Fibroblast of mammary gland (primary cell): ENCODE data around the gene CWC22.
"Not testable (repeated sequence)": the region's sequence is repeated elsewhere in the genome, so short reads cannot be mapped to it uniquely, and the experiment has no call there.

Experiments used
- DNase-seq: peaks from one replicate; pipeline ENCODE4 v3.0.0-alpha.2; 2010; ENCODE audit warnings: low read depth
- H3K4me3 ChIP-seq: 2 replicates; pipeline ENCODE4 v1.5.1; 2011; ENCODE audit warnings: low read depth, mild to moderate bottlenecking, low read length, moderate library complexity; ENCODE audit not compliant: control insufficient read depth
- TF ChIP-seq, protein P1 (sequence below): conservative IDR thresholded peaks from 2 replicates; pipeline ENCODE4 v1.5.1; 2011; ENCODE audit warnings: low read depth, low read length, inconsistent platforms; ENCODE audit not compliant: control insufficient read depth, insufficient read depth

The CWC22 gene

DNA sequence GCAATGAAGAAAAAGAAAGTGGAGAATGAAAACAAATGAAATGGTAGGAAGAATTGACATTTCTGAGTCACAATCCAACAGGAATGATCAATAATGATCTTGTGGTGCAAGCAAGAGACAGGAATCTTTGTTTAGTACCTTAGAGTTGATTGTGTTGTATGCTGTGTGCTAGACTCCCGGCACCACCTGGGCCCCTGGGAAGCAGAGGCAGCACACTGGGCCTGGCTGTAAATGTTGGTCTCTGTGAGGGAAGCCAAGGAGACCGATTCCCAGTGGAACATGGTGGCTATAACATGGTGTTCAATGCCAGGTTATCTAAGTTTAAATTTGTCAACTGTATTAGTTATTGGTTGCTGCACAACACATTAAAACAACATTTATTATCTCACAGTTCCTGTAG, 9.8 kb upstream of the CWC22 start:
- DNase-seq = peak; percentile 6
- TF ChIP-seq, protein P1, sequence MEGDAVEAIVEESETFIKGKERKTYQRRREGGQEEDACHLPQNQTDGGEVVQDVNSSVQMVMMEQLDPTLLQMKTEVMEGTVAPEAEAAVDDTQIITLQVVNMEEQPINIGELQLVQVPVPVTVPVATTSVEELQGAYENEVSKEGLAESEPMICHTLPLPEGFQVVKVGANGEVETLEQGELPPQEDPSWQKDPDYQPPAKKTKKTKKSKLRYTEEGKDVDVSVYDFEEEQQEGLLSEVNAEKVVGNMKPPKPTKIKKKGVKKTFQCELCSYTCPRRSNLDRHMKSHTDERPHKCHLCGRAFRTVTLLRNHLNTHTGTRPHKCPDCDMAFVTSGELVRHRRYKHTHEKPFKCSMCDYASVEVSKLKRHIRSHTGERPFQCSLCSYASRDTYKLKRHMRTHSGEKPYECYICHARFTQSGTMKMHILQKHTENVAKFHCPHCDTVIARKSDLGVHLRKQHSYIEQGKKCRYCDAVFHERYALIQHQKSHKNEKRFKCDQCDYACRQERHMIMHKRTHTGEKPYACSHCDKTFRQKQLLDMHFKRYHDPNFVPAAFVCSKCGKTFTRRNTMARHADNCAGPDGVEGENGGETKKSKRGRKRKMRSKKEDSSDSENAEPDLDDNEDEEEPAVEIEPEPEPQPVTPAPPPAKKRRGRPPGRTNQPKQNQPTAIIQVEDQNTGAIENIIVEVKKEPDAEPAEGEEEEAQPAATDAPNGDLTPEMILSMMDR = no peak
- no peak overlapping the region for H3K4me3 ChIP-seq

DNA sequence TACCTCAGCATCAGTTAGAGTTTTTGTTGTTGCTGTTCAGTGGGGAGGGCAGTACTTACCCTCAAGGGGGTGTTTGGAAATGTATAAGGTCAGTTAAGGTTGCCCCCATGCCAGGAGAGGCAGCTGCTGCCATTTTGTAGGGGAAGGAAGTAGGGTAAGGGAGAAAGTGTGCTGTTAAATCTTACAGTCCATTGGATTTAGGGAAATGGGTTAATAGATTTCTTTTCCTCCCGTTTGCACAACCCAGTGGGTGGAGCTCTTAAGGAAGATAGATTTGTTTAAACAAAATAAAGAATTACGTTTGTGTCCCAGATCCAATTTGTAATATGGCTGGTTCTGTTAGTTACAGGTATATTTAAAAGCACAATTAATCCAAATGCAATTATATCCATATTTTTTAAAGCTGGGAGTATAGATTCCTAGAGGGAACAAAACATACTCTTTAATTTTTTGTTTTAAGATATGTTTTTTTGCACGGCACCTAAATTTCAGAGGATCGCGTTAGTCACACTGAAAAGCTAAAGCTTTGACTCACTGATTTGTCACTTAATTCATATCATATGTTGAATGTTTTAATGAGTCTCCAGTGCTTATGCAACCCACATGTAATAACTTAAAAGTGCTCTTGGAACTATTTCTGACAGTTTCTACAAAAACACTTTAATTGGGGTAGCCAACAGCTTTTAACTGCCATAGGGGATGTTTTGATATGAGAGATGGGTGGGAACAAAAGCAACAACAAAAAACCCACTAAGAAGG, 9.0 kb upstream of the CWC22 start:
- peak overlapping the region; percentile 31 for H3K4me3 ChIP-seq
- TF ChIP-seq, protein P1 = no peak
- peak; percentile 93 for DNase-seq

DNA sequence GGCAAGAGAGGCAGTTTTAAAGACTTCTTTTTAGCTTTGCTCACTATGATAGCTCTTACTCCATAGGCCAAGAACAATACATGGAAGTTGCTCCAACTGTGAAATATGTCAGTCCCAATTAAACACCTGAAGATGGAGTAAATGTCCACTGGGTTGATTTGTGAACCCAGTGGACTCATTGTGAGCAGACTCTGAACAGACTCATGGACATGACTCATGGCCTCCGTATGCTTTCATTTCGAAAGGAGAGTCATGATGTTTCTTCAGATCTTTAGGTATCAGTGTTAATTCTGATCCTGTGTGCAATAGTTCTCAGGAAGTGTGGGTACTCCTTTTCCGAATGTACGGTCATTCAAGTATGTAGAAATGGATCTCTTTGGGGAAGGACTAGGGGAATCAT, 5.4 kb upstream of the CWC22 start:
- DNase-seq = peak; percentile 93
- TF ChIP-seq, protein P1 = no peak
- no peak overlapping the region for H3K4me3 ChIP-seq

DNA sequence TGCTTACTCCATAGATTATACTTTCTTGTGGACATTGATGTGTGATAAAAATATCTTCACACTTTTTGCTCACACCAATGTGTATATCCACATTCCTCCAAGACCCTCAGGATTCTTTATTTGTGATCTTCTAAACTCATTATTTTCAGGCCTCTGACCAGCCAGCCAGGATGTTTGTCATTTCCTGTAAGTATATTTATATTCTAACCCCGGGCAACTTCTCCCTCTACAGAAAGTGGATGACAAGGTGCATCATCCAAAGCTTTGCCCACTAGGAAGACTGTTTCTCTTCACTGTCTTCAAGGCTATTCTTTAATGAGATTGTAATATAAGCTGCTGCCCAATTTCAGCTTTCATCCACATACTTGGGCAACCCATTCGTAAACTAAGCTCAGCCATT, 3.6 kb upstream of the CWC22 start:
- no peak overlapping the region for H3K4me3 ChIP-seq
- DNase-seq = no peak
- TF ChIP-seq, protein P1 = no peak

DNA sequence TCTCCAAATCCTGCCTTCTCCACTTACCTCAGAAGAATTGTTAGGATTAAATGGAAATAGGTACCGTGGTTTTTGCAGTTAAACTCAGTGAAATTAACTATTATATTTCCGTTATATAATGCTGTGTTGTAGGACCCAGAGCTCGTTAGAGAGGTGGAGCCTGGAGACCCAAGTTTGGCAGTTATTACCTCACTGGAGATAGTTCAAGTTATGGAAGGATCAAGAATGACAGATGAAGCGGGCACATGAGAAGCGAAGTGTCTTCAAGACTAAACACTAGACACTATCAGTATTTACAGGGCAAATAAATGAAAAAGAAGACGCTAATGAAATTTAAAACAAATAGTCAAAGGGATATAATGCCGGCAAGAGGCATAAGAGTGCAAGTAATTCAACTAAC, 866 bp downstream of the CWC22 start:
- H3K4me3 ChIP-seq = peak overlapping the region; percentile 97
- TF ChIP-seq, protein P1 = no peak
- no peak for DNase-seq

DNA sequence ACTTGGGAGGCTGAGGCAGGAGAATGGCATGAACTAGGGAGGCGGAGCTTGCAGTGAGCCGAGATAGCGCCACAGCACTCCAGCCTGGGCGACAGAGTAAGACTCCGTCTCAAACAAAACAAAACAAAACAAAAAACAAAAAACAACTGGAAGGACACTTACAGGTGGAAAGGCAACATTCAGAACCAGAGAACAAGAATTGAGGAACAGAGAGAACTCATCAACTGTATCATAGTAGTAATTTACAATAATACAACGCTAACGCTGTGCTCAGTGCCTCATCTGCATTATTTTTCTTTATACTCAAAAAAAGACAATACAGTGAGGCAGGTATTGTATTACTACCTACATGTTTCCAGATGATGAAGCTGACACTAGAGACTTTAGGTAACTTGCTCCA, 1.6 kb downstream of the CWC22 start:
- not testable (repeated sequence) for H3K4me3 ChIP-seq, DNase-seq

DNA sequence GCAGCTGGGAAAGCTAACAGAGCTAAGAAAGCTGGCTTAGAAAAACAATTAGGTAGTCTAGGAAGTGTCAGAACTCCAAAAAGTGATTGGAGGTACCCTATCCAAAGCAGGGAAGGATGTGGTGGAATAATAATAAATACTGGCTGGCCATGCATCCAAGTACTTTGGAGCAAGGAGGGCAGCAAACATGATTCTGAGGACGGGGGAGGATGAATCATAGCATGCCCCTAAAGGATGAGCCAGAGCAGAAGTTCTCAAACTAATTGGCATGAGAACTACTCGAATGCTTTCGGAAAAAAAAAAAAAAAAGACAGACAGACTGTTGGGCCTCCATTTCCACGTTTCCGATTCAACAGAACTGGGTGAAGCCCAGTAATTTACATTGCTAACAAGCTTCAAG, 2.4 kb downstream of the CWC22 start:
- peak; percentile 73 for DNase-seq
- H3K4me3 ChIP-seq = no peak overlapping the region
- TF ChIP-seq, protein P1 = no peak
